CD4-positive, alpha-beta memory T cell (primary cell): Measurements from ENCODE around the gene NTN1. TPM values are rescaled to one million over a fixed set of nuclear protein-coding genes. Genes with fewer than 3 reads are reported as not detected.

Experiments
- CTCF ChIA-PET: fragments of 350-600 bp; sonication (Branson Sonifier 250); formaldehyde crosslinking; loops from one replicate; lab custom pipeline; 2021; ENCODE audit warnings: inconsistent platforms; ENCODE audit not compliant: partially characterized antibody; lab: Charles Lee
- POLR2A ChIA-PET: fragments of 350-600 bp; sonication (Branson Sonifier 250); formaldehyde crosslinking; loops from one replicate; lab custom pipeline; 2021; ENCODE audit not compliant: partially characterized antibody; lab: Charles Lee
- DNase-seq, 5 donors: peaks; one replicate each; pipeline versions ENCODE4 v3.0.0 to v3.0.0-alpha.2; 2020 to 2022; ENCODE audit warnings: mixed read lengths in 1 of 5
- H3K27ac ChIP-seq: one replicate; pipeline ENCODE4 v1.7.0; 2013; ENCODE audit warnings: low read depth, low read length
- H3K27me3 ChIP-seq: 2 replicates; pipeline ENCODE4 v1.7.0; 2013; ENCODE audit warnings: mild to moderate bottlenecking, low read length, moderate library complexity; ENCODE audit not compliant: insufficient read depth
- H3K36me3 ChIP-seq: 2 replicates; pipeline ENCODE4 v1.7.0; 2013; ENCODE audit warnings: mild to moderate bottlenecking, low read length, moderate library complexity; ENCODE audit not compliant: insufficient read depth
- H3K4me1 ChIP-seq: 2 replicates; pipeline ENCODE4 v1.7.0; 2013; ENCODE audit warnings: mild to moderate bottlenecking, low read length, moderate library complexity; ENCODE audit not compliant: insufficient read depth
- H3K4me3 ChIP-seq, 2 donors: one replicate each; pipeline ENCODE4 v1.7.0; 2013; ENCODE audit warnings: low read length in 2 of 2, mild to moderate bottlenecking in 1 of 2
- H3K9me3 ChIP-seq, 2 donors: one replicate each; pipeline ENCODE4 v1.7.0; 2013; ENCODE audit warnings: low read length in 2 of 2, control low read depth in 1 of 2; ENCODE audit not compliant: control insufficient read depth in 1 of 2
- H3K27ac Mint-ChIP-seq, 7 donors: one replicate each; pipeline ENCODE4 v1.8.0; 2020 to 2021; ENCODE audit warnings: mixed read lengths in 7 of 7, mild to moderate bottlenecking in 6 of 7, inconsistent platforms in 3 of 7, moderate library complexity in 3 of 7
- H3K27me3 Mint-ChIP-seq, 2 donors: one replicate each; pipeline ENCODE4 v1.8.0; 2020 to 2021; ENCODE audit warnings: mixed read lengths in 2 of 2
- H3K36me3 Mint-ChIP-seq, 2 donors: one replicate each; pipeline ENCODE4 v1.8.0; 2020 to 2021; ENCODE audit warnings: mixed read lengths in 2 of 2, inconsistent platforms in 1 of 2, mild to moderate bottlenecking in 1 of 2
- H3K4me1 Mint-ChIP-seq, 4 donors: one replicate each; pipeline ENCODE4 v1.8.0; 2020 to 2021; ENCODE audit warnings: mixed read lengths in 4 of 4, mild to moderate bottlenecking in 1 of 4
- H3K4me3 Mint-ChIP-seq, 8 donors: one replicate each; pipeline ENCODE4 v1.8.0; 2020 to 2021; ENCODE audit warnings: mixed read lengths in 8 of 8, mild to moderate bottlenecking in 7 of 8, moderate library complexity in 6 of 8, inconsistent platforms in 3 of 8
- H3K9me3 Mint-ChIP-seq, 8 donors: one replicate each; pipeline ENCODE4 v1.8.0; 2020 to 2021; ENCODE audit warnings: mixed read lengths in 8 of 8, mild to moderate bottlenecking in 5 of 8, inconsistent platforms in 3 of 8, moderate library complexity in 1 of 8
- intact Hi-C: fragments of 100-400 bp; cut with micrococcal nuclease; formaldehyde crosslinking; loops from one replicate; pipeline ENCODE4 v1.15.1; 2023
- polyA plus RNA-seq, 2 donors: library from polyadenylated mRNA; unstranded; fragments of 300-500 nt; fragmentation: Illumina TruSeq; gene quantifications; one replicate each; pipeline ENCODE4 v1.2.3, GENCODE V29; 2021
- total RNA-seq, 2 experiments: library from RNA; stranded (reverse); gene quantifications; one replicate each; pipeline ENCODE4 v1.2.3, GENCODE V29; 2021

Gene NTN1
- total and polyA plus RNA-seq, 4 experiments from 2014 or later, result 0.02 TPM; not detected in 3

DNA sequence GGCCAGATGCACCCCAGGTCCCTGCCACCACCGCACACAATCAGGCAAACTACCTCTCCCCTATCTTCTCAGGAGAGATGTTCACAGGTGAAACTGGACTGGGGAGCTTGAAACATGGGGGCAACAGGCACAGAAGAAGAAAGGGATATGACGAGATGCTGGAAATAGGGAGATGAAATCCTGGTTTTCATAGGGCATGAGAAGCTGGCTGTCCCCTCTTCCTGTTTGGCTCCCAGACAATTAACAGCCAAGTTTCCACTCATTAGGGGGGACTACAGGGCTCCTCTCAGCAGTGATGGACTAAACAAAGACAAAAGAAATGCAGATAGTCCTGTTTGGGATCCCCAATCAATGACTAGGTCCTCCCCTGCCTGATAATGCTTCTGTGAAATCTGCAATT is 266.0 kb downstream of the NTN1 start:
- ChIA-PET POLR2A (no interaction called here), CTCF (no interaction called here)
- no peak for DNase-seq
- H3K36me3 ChIP-seq, result no peaks in the 10 kb centered on the region
- H3K27me3 ChIP-seq, result no peaks in the 10 kb centered on the region
- Mint-ChIP-seq H3K9me3 (no peaks in the 10 kb centered on the region), H3K27me3 (no peaks in the 10 kb centered on the region), H3K27ac (peak overlapping the region in 1 of 7 donors; percentile 79), H3K36me3 (peaks cover 0 to 4% of the 10 kb centered on the region in 2 donors), H3K4me1 (peaks cover 19 to 25% (median 21%) of the 10 kb centered on the region in 4 donors), H3K4me3 (no peak overlapping the region)
- H3K4me3 ChIP-seq, result no peak overlapping the region
- peaks cover 14% of the 10 kb centered on the region for H3K4me1 ChIP-seq
- H3K27ac ChIP-seq, result no peak overlapping the region
- H3K9me3 ChIP-seq, result no peaks in the 10 kb centered on the region
- intact Hi-C loops, result no loop called here

DNA sequence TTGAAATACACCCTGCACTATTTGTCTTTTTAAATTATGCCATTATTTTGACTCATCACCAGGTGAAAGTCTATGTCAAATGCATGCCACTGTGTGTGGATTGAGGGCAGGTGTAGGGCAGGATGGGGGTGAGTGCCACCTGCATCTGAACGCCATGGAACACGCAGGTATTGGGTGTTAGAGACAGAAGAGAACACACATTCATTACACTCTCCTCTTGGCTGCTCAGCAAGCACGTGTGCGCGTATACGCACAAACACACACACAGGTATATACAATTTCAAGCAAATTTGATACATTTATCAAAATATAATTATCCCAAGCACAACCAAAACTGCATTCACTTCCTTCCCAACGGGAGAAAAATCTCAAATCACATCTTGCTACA is 268.9 kb downstream of the NTN1 start:
- Mint-ChIP-seq H3K9me3 (no peaks in the 10 kb centered on the region), H3K27ac (peak overlapping the region in 5 of 7 donors; percentile 58 to 87 (median 70)), H3K4me1 (peaks cover 22 to 30% (median 24%) of the 10 kb centered on the region in 4 donors), H3K27me3 (no peaks in the 10 kb centered on the region), H3K4me3 (peak overlapping the region in 6 of 8 donors; percentile 18 to 77 (median 53)), H3K36me3 (no peaks in the 10 kb centered on the region)
- Histone ChIP-seq H3K27me3 (no peaks in the 10 kb centered on the region), H3K4me3 (no peak overlapping the region), H3K9me3 (no peaks in the 10 kb centered on the region), H3K27ac (no peak overlapping the region), H3K36me3 (no peaks in the 10 kb centered on the region), H3K4me1 (peaks cover 14% of the 10 kb centered on the region)
- intact Hi-C loops, result no loop called here
- ChIA-PET CTCF (interaction anchor here (1.0 kb wide), 1 partner anchor 97 kb away, joined by 3 read pairs; no protein-coding TSS in a partner anchor), POLR2A (no interaction called here)
- no peak for DNase-seq

DNA sequence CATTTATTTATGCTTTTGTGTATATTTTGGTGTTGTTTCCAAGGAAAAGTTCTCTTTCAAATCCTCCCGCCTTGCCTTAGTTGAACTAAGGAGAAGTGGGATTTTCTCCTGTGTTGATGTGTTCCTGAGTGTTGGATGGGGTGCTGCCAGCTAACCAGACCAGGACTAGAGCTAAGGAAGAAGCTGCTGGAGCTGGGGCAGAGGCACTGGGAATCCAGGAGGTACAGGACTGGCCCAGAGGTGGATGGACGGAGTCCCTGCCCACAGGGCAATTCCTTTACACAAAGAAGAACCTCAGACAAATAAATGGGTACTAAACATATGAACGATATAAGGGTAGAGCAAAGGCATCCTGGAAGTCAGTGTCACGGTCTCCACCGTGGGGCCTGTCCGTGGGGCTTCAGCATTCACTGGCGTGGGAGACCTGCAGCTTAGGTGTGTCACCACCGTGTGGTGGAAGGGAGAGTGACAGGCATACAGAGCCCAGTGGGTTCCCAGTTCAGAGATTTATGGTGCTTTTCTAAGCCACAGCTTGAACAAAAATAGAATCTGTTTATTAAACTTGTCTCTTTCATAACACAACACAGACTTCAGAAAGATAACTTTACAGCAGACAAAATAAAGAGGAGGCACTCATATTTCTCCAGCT is 270.7 kb downstream of the NTN1 start:
- Histone ChIP-seq H3K4me1 (peaks cover 14% of the 10 kb centered on the region), H3K27ac (no peak overlapping the region), H3K36me3 (no peaks in the 10 kb centered on the region), H3K9me3 (no peaks in the 10 kb centered on the region), H3K27me3 (no peaks in the 10 kb centered on the region), H3K4me3 (no peak overlapping the region)
- Mint-ChIP-seq H3K36me3 (no peaks in the 10 kb centered on the region), H3K4me3 (no peak overlapping the region), H3K9me3 (no peaks in the 10 kb centered on the region), H3K4me1 (peaks cover 22 to 30% (median 24%) of the 10 kb centered on the region in 4 donors), H3K27me3 (no peaks in the 10 kb centered on the region), H3K27ac (no peak overlapping the region)
- intact Hi-C loops, result no loop called here
- DNase-seq, result peak in 4 of 5 donors; percentile 3 to 22 (median 8)
- ChIA-PET CTCF (interaction anchor here (0.9 to 1.7 kb wide), 6 partner anchors 8 to 274 kb away, joined by 3 to 5 read pairs (median 3); no protein-coding TSS in a partner anchor), POLR2A (no interaction called here)

DNA sequence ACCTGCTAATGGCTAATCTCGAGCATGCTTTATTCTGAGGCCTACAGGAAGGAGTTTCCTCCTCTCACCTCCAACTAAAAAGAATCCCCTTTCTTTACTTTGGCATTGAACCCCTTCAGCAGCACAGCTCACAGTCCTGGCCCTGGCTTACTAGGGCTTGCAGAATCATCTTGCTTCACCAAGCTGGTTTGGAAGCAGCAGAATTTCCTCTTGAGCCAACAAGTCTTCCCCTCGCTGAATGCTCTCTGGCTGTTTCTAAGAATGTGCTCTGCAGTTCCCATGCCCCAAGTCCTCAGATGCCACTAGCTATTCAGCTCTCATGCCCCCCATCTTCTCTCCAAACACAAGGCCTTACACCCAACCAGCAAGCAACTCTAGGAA is 271.2 kb downstream of the NTN1 start:
- H3K27me3 ChIP-seq, result no peaks in the 10 kb centered on the region
- no peaks in the 10 kb centered on the region for H3K9me3 ChIP-seq
- DNase-seq, result no peak
- no peak overlapping the region for H3K27ac ChIP-seq
- Mint-ChIP-seq H3K27me3 (no peaks in the 10 kb centered on the region), H3K9me3 (no peaks in the 10 kb centered on the region), H3K27ac (no peak overlapping the region), H3K4me1 (peaks cover 22 to 30% (median 25%) of the 10 kb centered on the region in 4 donors), H3K4me3 (no peak overlapping the region), H3K36me3 (no peaks in the 10 kb centered on the region)
- ChIA-PET POLR2A (no interaction called here), CTCF (interaction anchor here (1.2 to 1.7 kb wide), 3 partner anchors 9 to 177 kb away, joined by 3 to 5 read pairs (median 3); no protein-coding TSS in a partner anchor)
- no peaks in the 10 kb centered on the region for H3K36me3 ChIP-seq
- H3K4me3 ChIP-seq, result no peak overlapping the region
- H3K4me1 ChIP-seq, result peaks cover 14% of the 10 kb centered on the region
- intact Hi-C loops, result no loop called here

Other genes with a start within 250 kb of the NTN1 start
- not detected for gene MFSD6L, start 222.1 kb upstream of the NTN1 start, total RNA-seq
- gene MFSD6L, start 222.1 kb upstream of the NTN1 start, polyA plus RNA-seq, result under 1 TPM in 1 of 2 donors, not detected in 1; 0.14 TPM
- gene PIK3R6, start 153.8 kb upstream of the NTN1 start, total RNA-seq, result under 1 TPM; 0.17 to 0.25 TPM
- gene PIK3R6, start 153.8 kb upstream of the NTN1 start, polyA plus RNA-seq, result under 1 TPM; 0.13 to 0.47 TPM
- gene PIK3R5, start 55.8 kb upstream of the NTN1 start, total RNA-seq, result 10 to 100 TPM; 85.1 to 89.4 TPM
- 10 to 100 TPM; 18.5 to 62.0 TPM for gene PIK3R5, start 55.8 kb upstream of the NTN1 start, polyA plus RNA-seq